D341Med (cell line): ENCODE measurements around the gene MGLL.

Experiments used
- DNase-seq: peaks from one replicate; pipeline ENCODE4 v3.0.0; 2012; ENCODE audit warnings: low spot score

MGLL gene

GRCh38 chr3:127788451-127788909, 33.8 kb downstream of the MGLL start:
- DNase-seq: no peak

GRCh38 chr3:127787571-127788365, 34.5 kb downstream of the MGLL start:
- DNase-seq: no peak

- no peak for DNase-seq
These were observed 35.2 kb downstream of the MGLL start for GRCh38 chr3:127787071-127787490.

GRCh38 chr3:127786353-127787070, 35.8 kb downstream of the MGLL start:
- DNase-seq: peak; percentile 74

GRCh38 chr3:127785711-127786265, 36.5 kb downstream of the MGLL start:
- DNase-seq: no peak

- no peak for DNase-seq
These were observed 37.2 kb downstream of the MGLL start for GRCh38 chr3:127784865-127785710.

- no peak for DNase-seq
These were observed 38.0 kb downstream of the MGLL start for GRCh38 chr3:127784283-127784682.

GRCh38 chr3:127783642-127784160, 38.6 kb downstream of the MGLL start:
- DNase-seq: no peak

- no peak for DNase-seq
These were observed 39.1 kb downstream of the MGLL start for GRCh38 chr3:127783166-127783565.

- DNase-seq: no peak
These were observed 40.8 kb downstream of the MGLL start for GRCh38 chr3:127781411-127782001.

GRCh38 chr3:127780536-127781400, 41.5 kb downstream of the MGLL start:
- no peak for DNase-seq

GRCh38 chr3:127779747-127780146, 42.6 kb downstream of the MGLL start:
- DNase-seq: no peak

- DNase-seq: no peak
These were observed 44.2 kb downstream of the MGLL start for GRCh38 chr3:127777921-127778656.

- no peak for DNase-seq
These were observed 45.0 kb downstream of the MGLL start for GRCh38 chr3:127777332-127777731.

GRCh38 chr3:127776347-127776746, 46.0 kb downstream of the MGLL start:
- DNase-seq: no peak

- DNase-seq: no peak
These were observed 46.8 kb downstream of the MGLL start for GRCh38 chr3:127775398-127776109.

GRCh38 chr3:127774647-127775046, 47.7 kb downstream of the MGLL start:
- no peak for DNase-seq

GRCh38 chr3:127773752-127774395, 48.4 kb downstream of the MGLL start:
- no peak for DNase-seq
